Epidermal melanocyte (primary cell): ENCODE measurements around the gene FGF5.

Experiments used
- DNase-seq: peaks from one replicate; pipeline ENCODE4 v3.0.0; 2011; ENCODE audit warnings: low spot score; ENCODE audit not compliant: insufficient read length

Gene FGF5

GRCh38 chr4:80335554-80336358, 69.3 kb downstream of the FGF5 start, which contains the start of gene CFAP299:
TSS of gene CFAP299 (plus strand) at chr4:80335730.
- peak; percentile 64 for DNase-seq

GRCh38 chr4:80336582-80336981, 70.1 kb downstream of the FGF5 start:
- no peak for DNase-seq

GRCh38 chr4:80340036-80340435, 73.6 kb downstream of the FGF5 start:
- no peak for DNase-seq
